SKM-1 treated with dmso at 0.1 percent for 144 hours (cell line): ENCODE measurements around the gene CCDC171.
A peak's percentile ranks its signal among the peaks of the same experiment; 100 is the strongest.
"Not testable (repeated sequence)": the region's sequence is repeated elsewhere in the genome, so short reads cannot be mapped to it uniquely, and the experiment has no call there.

Source experiments
- DNase-seq: peaks from one replicate; lab custom pipeline; 2025; ENCODE audit not compliant: unreplicated experiment; lab: John Stamatoyannopoulos, UW

The CCDC171 gene

DNA sequence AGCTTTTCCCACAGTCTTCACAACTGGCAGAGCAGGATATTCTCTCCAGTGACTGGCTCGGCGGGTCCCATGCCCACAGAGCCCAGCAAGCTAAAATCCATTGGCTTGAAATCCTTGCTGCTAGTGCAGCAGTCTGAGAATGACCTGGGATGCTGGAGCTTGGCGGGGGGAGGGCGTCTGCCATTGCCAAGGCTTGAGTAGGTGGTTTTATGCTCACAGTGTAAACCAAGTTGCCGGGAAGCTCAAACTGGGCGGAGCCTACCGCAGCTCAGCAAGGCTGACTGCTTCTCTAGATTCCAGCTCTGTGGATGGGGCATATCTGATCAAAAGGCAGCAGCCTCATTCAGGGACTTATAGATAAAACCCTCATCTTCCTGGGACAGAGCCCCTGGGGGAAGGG, 194.1 kb downstream of the CCDC171 start:
- no peak for DNase-seq

DNA sequence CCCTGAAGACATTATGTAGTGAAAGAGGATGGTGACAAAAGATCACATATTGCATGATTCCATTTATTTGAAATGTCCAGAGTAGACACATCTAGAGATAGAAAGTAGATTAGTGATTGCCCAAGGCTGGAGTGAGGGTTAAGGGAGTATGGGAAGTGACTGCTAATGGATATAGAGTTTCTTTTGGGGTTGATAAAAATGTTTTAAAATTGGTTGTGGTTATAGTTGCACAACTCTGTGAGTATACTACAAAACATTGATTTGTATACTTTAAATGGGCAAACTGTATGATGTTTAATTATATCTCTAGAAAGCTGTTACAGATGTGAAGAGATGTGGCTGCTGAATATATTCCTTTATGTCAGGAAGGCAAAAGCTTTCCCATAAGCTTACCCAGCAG, 202.8 kb downstream of the CCDC171 start:
- DNase-seq: no peak

DNA sequence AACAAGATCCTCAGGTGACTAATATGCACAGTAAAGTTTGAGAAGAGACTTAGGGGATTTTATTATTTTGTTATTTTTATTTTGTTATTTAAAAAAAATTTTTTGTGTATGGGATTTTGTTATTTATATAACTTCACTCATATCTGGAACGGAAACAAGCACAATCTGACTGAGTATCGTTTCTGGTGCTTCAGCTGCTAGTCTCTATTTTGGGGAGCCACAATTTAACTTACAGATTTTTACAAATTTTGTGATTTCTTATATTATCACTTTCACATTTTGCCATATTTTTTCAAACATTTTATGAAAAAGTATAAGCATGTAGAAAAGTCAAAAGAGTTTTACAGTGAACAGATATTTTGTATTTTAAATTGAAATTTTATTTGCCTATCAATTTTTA, 208.7 kb downstream of the CCDC171 start:
- no peak for DNase-seq

DNA sequence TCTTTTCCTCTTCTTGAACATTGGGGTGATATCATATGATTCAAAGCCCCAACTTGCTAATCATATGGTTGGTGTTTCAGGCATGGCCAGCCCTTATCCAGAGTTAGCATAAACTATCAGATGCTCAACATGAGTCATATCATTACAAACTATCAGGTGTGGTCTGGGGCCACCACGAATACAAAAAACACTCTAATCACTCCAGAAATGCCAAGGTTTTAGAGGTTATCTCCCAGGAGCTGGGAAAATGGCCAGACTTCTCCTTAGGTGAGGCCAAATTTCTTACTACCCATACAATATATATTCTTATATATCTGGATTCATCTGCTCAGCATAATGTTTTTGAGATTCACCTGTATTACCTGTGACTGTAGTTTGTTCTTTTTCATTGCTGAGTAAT, 210.5 kb downstream of the CCDC171 start:
- DNase-seq: no peak

DNA sequence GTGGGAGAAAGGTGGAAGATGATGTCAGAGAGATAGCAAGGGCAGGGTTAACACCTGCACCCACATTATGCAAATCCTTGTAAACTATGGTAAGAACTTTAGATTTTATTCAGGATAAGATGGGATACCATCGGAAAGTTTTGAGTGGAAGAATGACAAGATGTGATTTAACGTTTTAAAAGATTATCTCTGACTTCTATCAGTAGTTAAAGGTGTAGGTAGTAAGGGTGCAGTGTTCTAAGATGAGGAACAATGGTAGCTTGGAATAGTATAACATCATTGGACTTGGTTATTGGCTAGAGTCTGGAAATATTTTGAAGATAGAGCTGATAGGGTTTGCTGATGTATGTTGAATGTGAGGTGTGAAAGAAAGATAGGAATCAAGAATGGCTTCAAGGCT, 211.3 kb downstream of the CCDC171 start:
- DNase-seq: no peak

DNA sequence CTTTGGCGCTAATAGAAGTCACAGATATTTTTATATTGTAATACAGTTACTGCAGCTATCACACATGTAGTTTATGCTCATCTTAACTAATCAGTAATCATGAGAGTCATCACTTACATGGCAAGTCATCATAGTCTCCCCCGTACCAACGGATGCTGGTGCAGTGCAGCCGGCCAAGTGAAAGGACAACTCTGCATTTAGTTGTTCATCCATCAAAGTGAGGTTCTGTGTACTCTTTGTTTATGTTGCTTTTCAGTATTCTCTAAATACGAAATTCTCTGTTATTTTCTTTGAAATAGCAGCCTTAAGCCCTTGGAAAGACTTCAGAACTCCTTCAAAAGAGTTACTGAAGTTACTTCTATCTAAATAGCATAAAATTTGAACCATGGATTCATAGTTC, 216.7 kb downstream of the CCDC171 start:
- no peak for DNase-seq

DNA sequence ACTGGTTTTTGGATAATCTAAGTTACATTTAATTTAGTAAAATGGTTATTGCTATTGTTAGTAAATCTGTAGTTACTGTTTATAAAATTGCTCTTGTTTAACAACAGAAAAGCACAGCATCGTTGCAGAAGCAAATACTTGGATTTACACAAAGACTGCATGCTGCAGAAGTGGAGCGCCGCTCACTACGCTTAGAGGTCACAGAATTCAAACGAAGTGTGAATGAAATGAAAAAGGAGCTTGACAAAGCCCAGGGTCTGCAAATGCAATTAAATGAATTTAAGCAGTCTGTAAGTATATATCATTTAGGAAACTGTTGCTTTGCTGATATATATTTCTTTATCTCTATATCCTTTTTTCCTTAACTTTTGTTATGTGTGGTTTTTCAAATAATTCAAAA, 226.0 kb downstream of the CCDC171 start:
- no peak for DNase-seq

DNA sequence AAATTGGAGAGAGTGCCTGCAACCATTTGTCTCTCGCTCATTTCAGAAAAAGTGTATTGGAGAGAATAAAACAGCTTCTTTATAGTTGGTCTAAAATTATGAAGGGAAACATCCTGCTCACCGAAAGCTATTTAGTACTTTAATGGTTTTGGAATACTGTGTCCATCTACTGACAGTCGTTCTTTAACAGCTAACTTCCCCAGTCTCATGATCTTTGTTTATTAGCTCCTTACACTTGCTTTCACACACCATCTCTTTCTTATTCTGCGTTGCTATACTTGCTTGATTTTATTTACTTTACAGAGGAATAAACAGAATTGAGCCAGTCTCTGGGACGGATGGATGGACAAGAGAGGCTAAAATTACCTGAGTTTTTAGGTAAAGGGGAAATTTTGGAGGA, 229.3 kb downstream of the CCDC171 start:
- no peak for DNase-seq

DNA sequence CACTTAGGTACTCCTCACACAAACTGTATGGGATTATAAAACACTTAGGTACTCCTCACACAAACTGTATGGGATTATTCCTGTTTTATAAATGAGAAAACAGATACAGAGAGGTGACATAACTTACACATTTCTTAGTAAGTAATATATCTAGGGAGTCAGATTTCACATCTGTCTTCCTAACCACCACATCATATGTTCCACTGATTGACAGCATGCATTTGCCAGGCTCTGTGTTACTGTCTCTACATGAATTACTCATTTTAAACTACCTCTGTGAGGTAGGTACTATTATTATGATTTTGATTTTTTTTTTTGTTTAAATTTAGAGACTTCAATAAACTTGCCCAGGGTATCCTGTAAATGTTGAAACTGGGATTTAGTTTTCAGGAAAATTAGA, 232.7 kb downstream of the CCDC171 start:
- no peak for DNase-seq

DNA sequence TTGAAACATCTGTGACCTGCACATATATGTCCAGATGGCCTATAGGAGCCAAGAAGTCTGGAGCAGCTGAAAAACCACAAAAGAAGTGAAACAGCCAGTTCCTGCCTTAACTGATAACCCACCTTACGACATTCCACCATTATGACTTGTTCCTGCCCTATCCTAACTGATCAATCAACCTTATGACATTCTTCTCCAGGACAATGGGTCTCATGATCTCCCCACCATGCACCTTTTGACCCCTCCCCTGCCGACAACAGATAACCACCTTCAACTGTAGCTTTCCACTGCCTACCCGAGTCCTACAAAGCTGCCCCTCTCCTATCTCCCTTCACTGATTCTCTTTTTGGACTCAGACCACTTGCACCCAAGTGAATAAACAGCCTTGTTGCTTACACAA, 233.8 kb downstream of the CCDC171 start:
- no peak for DNase-seq

DNA sequence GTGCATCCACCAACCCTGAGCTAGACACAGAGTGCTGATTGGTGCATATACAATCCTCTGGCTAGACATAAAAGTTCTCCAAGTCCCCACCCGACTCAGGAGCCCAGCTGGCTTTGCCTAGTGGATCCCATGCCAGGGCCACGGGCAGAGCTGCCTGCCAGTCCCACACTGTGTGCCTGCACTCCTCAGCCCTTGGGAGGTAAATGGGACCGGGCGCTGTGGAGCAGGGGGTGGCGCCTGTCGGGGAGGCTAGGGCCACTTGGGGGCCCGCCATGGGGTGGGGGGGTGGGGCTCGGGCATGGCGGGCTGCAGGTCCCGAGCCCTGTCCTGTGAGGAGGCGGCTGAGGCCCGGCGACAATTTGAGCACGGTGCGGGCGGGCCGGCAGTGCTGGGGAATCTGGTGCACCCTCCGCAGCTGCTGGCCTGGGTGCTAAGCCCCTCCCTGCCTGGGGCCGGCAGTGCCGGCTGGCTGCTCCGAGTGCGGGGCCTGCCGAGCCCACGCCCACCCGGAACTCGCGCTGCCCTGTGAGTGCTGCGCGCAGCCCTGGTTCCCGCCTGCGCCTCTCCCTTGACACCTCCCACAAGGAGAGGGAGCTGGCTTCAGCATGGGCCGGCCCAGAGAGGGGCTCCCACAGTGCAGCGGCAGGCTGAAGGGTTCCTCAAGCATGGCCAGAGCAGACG, 257.5 kb downstream of the CCDC171 start:
- DNase-seq: not testable (repeated sequence)

DNA sequence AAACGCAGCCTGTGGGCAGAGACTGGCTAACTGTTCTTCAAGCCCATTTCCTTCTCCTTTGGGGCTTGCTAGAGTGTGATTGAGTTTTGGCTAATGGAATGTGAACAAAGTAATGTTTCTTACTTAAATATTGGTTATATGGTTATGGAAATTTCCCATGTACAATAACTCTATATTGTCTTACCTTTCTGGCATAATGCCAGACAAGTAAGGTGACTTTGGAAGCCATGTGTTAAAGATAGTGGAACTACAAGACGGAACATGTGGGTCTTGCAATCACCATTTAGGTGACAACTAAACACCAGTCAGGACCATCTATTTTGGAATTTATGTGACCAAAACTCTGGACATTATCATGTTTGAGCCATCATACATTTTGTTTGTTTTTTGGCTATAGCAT, 260.2 kb downstream of the CCDC171 start:
- DNase-seq: no peak

DNA sequence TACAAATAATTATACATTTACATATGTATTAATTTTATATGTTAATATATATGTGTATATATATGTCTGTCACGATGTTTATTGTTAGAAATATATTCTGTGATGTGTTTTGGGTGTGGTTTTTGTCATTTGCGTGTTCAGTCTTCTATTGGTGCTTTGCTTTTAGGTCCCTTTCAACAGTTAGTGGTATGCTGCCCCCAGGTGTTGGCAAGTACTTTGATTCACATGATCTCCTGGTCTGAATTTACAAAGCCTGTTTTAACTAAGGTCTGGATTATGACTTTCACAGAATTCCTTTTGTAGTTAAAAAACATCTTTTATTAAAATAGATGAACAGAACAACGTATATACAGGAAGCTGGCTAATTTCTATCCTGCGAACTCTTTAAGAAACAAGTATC, 271.5 kb downstream of the CCDC171 start:
- no peak for DNase-seq

DNA sequence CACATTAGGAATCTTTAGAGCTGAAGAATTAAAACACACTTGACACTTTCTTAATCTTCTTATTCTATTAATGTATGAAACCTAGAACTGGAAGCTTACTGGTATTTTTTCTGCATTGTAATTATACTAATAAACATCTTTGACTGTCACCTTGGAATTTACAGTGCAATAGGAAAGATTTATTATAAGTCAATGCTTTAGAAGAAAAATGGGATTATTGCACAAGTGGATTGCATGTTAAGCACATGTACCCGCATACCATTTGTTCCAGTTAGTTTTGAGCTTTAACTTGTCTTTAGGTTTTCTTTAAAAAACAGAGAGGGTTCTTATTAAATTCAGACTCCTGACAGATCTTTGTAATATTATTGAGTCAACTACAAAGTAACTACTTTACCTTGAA, 278.5 kb downstream of the CCDC171 start:
- DNase-seq: no peak

DNA sequence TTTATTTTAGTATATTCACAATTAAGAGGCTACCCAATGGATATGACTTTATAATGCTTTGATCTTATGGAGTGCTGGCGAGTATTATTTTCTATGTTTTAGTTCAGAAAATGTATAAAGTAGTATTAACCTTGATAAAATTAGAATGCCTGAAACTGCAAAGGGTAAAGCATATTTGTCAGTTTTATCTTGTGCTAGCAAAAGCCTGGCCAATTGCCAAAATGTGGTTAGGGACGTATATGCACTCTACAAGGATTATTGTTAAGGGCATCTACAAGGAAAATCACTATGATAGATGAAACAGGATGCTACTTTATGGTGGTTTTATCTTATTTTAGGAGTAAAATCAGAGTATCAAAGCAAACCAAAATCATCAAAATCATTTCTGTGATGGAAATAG, 281.7 kb downstream of the CCDC171 start:
- no peak for DNase-seq

DNA sequence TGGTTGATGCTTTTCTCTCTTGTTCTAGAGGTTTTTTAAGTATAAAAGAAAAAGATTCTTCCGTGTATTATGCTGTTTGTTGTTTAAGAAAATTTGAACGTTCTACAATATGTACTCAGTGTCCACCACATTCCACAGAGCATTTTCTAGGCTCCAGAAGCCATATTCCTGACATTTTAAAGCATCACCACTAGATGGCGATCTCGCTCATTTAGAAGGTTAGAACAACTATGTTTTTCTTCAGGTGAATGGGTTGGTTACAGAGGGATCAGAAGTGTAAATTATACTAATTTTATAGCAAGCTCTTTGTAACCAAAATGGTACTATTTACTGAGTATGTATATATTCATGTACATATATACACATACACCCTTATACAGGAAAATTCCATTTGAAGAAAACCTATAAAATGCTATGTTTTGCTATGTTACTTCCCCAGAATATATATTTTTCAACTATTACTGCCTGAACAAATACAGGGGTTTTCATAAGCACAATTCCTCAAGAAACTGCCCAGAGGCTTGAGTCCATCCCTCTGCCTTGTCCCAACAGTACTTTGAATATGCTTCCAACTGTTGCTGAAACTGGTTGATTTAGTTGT, 284.3 kb downstream of the CCDC171 start:
- DNase-seq: peak; percentile 40

DNA sequence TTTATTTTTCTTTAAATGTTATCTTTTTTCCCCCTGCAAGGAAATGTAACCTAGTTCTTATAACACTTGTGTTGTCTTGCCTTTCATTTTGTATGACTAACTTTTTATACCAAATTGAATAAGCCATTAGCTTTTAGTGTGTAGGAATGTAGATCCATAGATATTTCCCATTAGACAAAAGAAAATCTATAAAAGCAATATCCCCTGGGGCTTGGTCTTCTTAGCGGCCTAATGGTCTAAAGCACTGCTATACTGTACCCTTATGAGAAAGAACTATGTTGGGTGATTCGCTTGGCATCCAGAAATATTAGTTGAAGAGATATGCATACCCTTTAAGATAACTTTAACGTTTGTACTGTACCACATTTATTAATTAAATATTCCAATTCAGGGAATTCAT, 289.2 kb downstream of the CCDC171 start:
- no peak for DNase-seq

DNA sequence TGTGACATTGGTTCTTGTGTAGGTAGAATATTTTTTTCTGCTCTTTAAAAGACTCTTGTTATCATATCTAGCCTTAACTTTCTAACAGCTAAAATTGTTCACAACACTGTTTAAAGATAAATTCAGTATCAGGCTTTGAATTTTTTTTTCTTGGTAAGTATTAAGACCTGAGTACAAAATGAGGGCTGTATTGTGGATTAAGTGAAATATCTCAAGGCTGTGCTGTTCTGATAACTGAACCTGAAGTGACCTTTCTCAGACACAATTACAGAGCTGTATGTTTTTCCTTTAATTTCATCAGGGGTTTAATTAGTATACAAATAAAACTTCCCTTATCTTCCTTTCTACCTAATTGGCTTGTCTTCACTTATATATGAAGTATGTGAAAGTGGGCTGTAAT, 290.5 kb downstream of the CCDC171 start:
- DNase-seq: no peak

DNA sequence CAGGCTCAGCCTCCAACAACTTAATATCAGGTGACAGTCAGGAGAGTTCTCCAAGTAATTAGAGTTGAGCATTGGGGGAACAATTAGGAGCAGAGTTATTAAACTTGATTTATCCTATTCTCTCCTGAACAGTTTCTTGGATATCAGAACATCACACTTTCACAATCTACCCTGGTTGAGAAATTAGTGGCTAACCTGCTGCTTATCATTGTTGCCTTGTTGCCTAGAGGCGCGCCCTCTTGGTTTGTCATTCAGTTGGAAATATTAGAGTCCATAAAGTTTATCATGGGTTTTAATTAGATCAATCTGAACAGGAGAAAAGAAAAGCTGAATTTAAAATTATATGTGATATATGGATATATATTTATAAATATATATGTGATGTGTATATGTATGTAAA, 291.1 kb downstream of the CCDC171 start:
- no peak for DNase-seq

DNA sequence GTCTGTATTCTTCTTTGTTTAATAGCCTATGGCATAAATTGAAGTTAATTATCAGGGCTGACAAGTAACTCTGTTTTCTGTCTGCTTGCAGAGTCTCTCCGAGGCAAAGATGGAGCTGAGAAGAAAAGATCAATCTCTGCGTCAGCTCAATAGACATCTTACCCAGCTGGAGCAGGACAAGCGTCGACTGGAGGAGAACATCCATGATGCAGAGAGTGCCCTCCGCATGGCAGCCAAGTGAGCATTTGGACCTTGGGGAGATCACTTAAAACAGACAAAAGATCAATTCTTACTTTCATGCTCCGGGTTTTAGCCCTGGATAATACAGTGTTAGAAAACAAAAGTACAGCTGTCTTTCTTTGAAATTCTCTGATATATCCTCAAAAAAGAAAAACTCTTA, 293.8 kb downstream of the CCDC171 start:
- DNase-seq: no peak

DNA sequence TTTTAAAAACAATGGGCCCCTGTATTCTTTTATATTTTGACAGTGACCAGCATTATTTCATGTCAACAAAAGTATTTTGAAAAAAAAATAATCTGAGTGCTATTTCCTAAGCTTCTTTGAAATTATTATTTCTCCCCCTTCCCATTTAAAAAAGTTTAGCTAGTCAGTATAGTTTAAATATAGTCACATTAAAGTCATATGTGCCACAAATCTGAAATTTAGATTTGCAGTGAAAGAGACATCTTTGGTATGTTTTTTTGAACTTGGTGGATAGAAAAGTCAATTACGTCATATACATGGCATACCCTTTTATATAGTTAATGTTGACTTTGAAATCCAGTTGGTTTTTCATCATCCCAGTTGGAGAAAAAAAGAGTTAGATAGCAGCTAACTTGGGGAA, 297.0 kb downstream of the CCDC171 start:
- no peak for DNase-seq

DNA sequence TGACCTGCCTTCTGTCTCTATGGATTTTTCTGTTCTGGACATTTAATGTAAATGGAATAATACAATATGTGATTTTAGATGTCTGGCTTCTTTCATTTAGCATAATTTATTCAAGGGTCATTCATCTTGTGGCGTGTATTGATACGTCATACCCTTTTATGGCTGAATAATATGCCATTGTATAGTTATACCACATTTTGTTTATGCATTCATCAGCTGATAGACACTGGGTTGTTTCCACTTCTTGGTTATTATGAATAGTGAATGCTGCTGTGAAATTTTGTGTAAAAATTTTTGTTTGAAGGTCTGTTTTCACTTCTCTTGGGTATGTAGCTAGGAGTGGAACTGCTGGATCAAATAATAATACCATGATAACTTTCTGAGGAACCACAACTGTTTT, 298.9 kb downstream of the CCDC171 start:
- no peak for DNase-seq

DNA sequence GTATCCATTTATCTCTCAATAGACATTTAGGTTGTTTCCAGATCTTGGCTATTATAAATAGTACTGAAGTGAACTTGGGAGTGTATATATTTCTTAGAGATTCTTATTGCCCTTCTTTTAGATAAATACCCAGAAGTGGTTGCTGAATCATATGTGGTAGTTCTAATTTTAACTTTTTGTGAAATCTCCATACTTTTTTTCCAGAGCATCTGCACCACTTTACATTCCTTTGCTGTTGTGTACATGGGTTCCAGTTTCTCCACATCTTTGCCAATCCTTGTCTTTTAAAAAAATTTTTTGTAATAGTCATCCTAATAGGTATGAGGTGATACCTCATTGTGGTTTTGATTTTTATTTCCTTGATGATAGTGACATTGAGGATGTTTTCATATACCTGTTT, 303.7 kb downstream of the CCDC171 start:
- no peak for DNase-seq
